ENCODE data around the gene CDC42BPB.

Gene CDC42BPB

DNA sequence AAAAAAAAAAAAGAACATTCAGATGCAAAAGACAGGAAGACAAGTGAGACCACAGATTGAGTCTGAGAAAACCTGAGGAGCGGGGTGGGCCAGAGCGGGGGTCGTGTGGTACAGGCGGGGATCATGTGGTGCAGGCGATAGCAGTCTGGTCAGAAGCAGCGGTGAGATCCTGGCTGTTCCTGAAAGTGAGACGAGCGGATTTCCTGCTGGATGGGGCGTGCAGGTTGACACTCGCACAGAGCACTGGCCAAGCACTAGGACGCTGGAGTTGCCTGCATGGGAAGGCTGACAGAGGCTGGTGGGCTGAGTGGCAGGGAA, 35.7 kb downstream of the CDC42BPB start:
- in situ Hi-C loops (cut with HindIII; ENCODE audit: low sequenced_read_pairs) = loop anchor here (5.0 kb wide), 1 partner anchor 34 kb away; no protein-coding TSS in a partner anchor

GRCh38 chr14:103020271-103021170, 36.8 kb downstream of the CDC42BPB start:
- in situ Hi-C loops (cut with HindIII; ENCODE audit: low sequenced_read_pairs) = loop anchor here (5.0 kb wide), 1 partner anchor 33 kb away; no protein-coding TSS in a partner anchor

- in situ Hi-C loops (cut with HindIII; ENCODE audit: low sequenced_read_pairs) = loop anchor here (5.0 kb wide), 1 partner anchor 33 kb away; no protein-coding TSS in a partner anchor
Measured at GRCh38 chr14:103019826-103020225, 37.5 kb downstream of the CDC42BPB start.

DNA sequence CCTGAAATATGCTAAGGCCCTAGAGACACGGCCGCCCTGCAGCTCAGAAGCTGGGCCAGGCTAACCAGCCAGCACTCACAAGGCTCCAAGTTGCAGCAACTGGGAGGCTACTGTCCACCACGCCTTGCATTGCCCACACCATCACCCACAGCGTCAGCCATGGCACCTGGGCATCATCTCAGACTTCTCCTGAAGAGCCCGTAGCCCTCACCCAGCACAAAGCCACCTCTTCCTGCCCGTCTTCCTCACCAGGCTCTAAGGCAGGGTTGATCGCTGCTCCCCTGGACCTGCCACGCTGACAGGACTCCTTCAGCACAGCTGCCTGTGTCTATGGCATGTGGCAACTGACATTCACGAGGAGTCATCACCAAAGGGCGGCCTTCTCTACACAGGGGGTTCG, 38.1 kb downstream of the CDC42BPB start:
- in situ Hi-C loops (cut with HindIII; ENCODE audit: low sequenced_read_pairs) = no loop called here

- in situ Hi-C loops (cut with HindIII; ENCODE audit: low sequenced_read_pairs) = no loop called here
Measured at GRCh38 chr14:103016594-103016993, 40.8 kb downstream of the CDC42BPB start.

DNA sequence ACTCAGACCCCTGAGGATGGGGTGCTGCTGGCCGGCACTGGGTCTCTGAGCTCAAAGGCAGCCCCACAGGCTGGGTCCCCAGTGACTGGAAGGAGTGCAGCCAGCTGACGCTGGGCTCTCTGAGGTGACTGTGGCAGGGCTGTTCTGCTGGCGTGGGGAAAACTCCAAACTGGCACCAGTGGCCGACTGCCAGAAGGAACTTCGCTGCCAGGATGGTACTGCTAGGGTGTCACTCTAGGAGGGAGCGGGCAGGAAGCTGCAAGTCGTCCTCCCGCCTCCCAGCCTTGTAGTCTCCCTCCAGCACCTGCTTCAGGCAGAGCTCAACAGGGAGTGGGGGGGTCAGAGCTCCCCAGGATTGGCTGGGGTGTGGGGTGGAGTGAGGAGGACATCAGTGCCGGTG, 41.3 kb downstream of the CDC42BPB start:
- in situ Hi-C loops (cut with HindIII; ENCODE audit: low sequenced_read_pairs) = no loop called here

GRCh38 chr14:103015426-103015825, 41.9 kb downstream of the CDC42BPB start:
- in situ Hi-C loops (cut with HindIII; ENCODE audit: low sequenced_read_pairs) = no loop called here

DNA sequence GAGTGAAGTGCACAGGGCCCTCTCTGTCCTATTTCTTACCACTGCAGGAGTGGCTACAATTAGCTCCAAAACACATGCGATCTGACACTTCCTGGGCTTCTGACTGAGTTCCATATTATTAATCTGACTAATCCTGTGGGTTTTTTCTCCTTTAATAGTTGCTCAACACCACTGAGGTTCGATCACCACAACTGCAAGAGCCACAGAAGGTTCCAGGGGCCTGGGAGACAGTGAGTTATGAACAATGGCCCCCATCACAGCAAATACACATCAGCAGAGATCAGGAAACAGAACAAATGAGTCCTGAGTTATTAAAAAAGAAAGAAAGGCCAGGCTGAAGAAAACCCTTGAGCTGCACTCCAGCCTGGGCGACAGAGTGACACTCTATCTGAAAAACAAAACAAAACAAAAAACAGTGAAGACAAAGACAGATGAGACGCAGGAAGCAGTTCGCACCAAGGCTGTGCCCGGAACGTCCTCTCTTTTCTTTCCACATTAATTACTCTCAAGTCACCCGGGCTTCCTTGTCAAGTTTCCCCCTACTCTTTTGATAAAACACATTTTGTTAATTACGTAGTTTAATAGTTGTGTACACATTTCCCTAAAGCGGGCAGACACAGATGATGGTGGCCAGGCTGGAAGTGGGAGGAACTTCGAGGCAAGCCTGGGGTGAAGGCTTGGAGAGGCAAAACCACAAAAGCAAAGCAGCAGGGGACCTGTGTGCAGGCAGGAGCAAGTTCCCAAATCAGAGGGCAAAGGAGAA, 42.7 kb downstream of the CDC42BPB start:
- in situ Hi-C loops (cut with HindIII; ENCODE audit: low sequenced_read_pairs) = no loop called here

GRCh38 chr14:103013028-103013427, 44.3 kb downstream of the CDC42BPB start:
- in situ Hi-C loops (cut with HindIII; ENCODE audit: low sequenced_read_pairs) = no loop called here

DNA sequence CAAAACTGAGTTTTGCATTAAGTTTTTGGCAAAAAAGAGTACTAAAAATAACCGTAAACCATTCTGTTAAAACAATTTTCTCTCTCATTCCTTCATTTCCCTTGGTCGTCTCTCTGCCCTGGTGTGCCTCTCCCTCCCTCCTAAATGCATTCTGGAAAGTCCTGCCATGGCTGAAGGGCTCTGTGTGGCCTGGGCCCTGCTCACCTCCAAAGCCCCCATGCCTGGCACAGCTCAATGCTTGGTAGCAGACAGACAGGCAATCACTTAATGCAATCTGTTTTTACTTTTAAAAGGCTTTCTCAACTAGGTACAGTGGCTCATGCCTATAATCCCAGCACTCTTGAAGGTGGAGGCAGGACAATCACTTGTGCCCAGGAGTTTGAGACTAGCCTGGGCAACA, 47.8 kb downstream of the CDC42BPB start:
- in situ Hi-C loops (cut with HindIII; ENCODE audit: low sequenced_read_pairs) = no loop called here

- in situ Hi-C loops (cut with HindIII; ENCODE audit: low sequenced_read_pairs) = no loop called here
Measured at GRCh38 chr14:103008768-103009357, 48.5 kb downstream of the CDC42BPB start.

DNA sequence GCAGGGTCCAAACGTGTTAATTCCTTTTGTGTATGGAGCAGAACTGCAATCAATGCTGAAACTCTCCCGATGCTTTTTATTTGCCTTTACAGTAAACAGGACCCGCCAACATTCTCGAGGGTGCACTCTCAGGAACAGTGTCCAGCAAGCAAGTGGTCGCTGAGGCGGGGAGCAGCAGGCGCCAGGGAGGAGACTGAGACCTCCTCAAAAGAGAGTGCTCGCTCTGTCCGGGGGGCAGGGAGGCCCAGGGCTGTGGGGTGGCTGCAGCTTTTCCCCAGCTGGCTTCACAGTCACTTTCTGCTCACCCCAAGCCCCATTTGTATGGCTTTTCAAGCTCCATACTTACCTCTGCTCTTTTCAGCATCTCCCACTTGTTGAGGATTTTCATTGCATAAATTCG, 49.2 kb downstream of the CDC42BPB start:
- in situ Hi-C loops (cut with HindIII; ENCODE audit: low sequenced_read_pairs) = no loop called here

DNA sequence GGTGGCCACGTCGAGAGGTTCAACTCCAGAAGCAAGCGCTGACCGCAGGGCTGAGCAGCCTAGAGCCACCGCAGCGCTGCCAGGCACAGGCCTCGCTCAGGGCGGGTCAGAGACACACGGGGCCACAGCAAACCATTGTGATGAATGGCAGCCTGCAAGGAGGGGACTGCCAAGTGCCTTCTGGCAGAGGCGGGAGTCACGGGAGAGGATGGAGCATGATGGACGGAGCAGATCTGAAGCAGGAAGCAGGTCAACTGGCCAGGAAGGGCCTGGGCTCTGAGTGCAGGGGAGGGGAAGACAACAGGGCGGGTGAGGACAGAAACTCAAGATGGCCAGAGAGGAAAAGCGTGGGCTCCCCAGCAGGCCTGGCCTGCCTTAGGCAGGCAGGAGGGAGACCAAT, 49.8 kb downstream of the CDC42BPB start:
- in situ Hi-C loops (cut with HindIII; ENCODE audit: low sequenced_read_pairs) = no loop called here

DNA sequence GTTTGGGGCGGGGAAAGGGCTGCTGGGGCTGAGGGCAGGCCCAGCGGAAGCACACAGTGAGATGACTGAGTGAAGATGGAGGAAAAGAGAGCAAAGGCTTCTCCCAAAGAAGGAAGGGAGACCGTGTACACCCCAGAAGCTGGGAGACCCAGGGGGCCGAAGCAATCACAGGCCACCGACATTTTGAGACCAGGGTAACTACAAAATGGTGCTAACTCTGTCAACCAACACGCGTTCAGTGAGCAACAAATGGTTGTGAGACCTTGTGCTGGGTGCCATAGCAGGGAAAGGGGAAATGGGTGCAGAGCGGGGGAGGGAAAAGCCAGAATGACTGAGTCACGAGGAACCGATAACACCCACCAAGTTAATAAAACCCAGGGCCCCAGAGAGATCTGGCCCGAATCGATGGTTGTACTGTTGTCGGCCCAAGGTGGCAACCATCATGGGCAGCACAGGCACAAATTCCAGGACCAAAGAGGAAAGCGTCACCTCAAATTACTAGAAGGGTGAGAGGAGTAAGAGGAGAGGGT, 50.3 kb downstream of the CDC42BPB start:
- in situ Hi-C loops (cut with HindIII; ENCODE audit: low sequenced_read_pairs) = no loop called here

DNA sequence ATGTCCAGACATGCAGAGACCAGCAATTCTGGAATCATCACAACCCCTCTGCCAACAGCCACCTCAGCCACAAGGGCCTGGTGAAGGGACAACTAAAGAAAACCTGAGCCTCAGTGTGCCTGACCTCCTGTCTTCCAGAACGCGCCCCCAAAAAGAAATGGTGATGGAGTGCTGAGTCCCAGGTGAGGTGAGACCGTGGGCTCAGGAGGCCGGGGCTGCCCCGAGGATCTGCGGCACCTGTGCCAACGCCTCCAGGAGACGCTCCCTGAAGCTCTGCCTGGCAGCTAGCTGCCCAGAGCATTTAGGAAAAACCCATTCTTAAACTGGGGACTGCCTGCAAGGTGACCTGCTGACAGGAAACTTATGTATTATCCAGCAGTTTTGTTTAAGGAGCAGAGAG, 51.2 kb downstream of the CDC42BPB start:
- in situ Hi-C loops (cut with HindIII; ENCODE audit: low sequenced_read_pairs) = no loop called here

DNA sequence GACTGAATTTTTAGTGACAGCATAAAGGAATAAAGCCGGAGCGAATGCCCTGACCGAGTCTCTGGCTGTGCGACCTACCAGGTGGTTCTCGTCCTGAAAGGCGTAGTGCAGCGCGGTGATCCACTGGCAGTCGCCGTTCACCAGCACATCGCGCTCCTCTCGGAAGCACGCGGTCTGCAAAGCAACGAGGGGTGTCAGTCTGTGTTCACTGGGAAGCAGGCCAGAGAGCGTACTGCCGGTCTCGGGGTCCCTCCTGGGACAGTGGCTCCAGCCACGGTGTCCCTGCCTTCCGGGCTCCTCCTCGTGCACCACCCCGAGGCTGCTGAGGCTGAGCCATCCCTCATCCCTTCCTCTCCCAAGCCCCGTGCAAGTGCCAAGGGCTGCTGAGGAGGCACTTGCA, 53.5 kb downstream of the CDC42BPB start:
- in situ Hi-C loops (cut with HindIII; ENCODE audit: low sequenced_read_pairs) = no loop called here

GRCh38 chr14:103003351-103003615, 54.1 kb downstream of the CDC42BPB start:
- in situ Hi-C loops (cut with HindIII; ENCODE audit: low sequenced_read_pairs) = no loop called here

- in situ Hi-C loops (cut with HindIII; ENCODE audit: low sequenced_read_pairs) = no loop called here
Measured at GRCh38 chr14:103002578-103003350, 54.6 kb downstream of the CDC42BPB start.

GRCh38 chr14:103001651-103002396, 55.5 kb downstream of the CDC42BPB start:
- in situ Hi-C loops (cut with HindIII; ENCODE audit: low sequenced_read_pairs) = no loop called here

DNA sequence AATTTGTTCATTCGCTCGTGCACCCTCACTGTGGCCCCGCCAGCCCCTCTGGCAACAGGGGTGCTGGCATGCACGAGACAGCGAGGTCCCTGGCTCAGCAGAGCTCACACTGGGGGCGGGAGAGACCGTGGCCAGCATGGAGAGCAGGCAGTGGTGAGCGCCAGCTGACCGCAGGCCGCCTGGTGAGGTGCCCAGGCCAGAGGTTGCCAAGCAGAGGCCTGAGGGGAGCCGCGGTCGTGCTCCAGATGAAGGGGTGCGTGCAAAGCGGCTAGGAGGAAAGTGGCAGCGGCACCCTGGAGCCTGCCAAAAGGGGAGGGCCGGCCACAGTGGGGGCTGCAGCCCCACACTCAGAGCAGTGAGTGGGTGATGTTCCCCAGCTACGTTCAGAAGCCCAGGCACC, 56.1 kb downstream of the CDC42BPB start:
- in situ Hi-C loops (cut with HindIII; ENCODE audit: low sequenced_read_pairs) = no loop called here
